GM19452 (cell line): ENCODE results near the gene C16orf92.

Experiments used
- ATAC-seq: cut with Tn5 transposase; IDR thresholded peaks from one replicate; pipeline ENCODE4 v1.9.1; 2021; ENCODE audit not compliant: unreplicated experiment

C16orf92 gene

GRCh38 chr16:29988346-29989075 lies 34.5 kb upstream of the C16orf92 start:
- no peak for ATAC-seq

- no peak for ATAC-seq
Measured at GRCh38 chr16:29989111-29989858, 33.7 kb upstream of the C16orf92 start.

GRCh38 chr16:29990034-29990433 lies 33.0 kb upstream of the C16orf92 start:
- no peak for ATAC-seq

- no peak for ATAC-seq
Measured at GRCh38 chr16:29990883-29991570, 32.0 kb upstream of the C16orf92 start.

GRCh38 chr16:29991571-29991904 lies 31.5 kb upstream of the C16orf92 start:
- no peak for ATAC-seq

GRCh38 chr16:29992344-29992967 lies 30.5 kb upstream of the C16orf92 start:
- no peak for ATAC-seq

- no peak for ATAC-seq
Measured at GRCh38 chr16:29993191-29993902, 29.7 kb upstream of the C16orf92 start.

- ATAC-seq = no peak
Measured at GRCh38 chr16:29993903-29994599, 28.9 kb upstream of the C16orf92 start.

GRCh38 chr16:29994600-29995323 lies 28.2 kb upstream of the C16orf92 start:
- no peak for ATAC-seq

GRCh38 chr16:29995324-29995910 lies 27.6 kb upstream of the C16orf92 start, which contains the start of gene HIRIP3:
Gene HIRIP3 (minus strand): TSS chr16:29995617. CDS start chr16:29995605, 12 bp downstream.
- peak; percentile 50 for ATAC-seq

- peak; percentile 92 for ATAC-seq
Measured at GRCh38 chr16:29995911-29996765, 26.9 kb upstream of the C16orf92 start, which contains the start of gene INO80E. Gene INO80E (plus strand): TSS chr16:29996241. CDS start chr16:29996311, 70 bp downstream.

GRCh38 chr16:29996766-29997250 lies 26.2 kb upstream of the C16orf92 start:
- ATAC-seq = no peak

- ATAC-seq = no peak
Measured at GRCh38 chr16:29999605-30000004, 23.4 kb upstream of the C16orf92 start.

GRCh38 chr16:30000735-30001631 lies 22.0 kb upstream of the C16orf92 start:
- ATAC-seq = no peak

GRCh38 chr16:30002614-30003346 lies 20.2 kb upstream of the C16orf92 start:
- ATAC-seq = no peak
